ENCODE results near the gene CMYA5.

- TF ChIP-seq PAX5 (IDR thresholded peaks at IDR 0.05; ENCODE audit: insufficient read depth, low read length, severe bottlenecking) (no peak), POLR2AphosphoS5 (IDR thresholded peaks at IDR 0.05; ENCODE audit: low read depth, low read length) (no peak), TAF1 (IDR thresholded peaks at IDR 0.05; ENCODE audit: low read depth, low read length) (no peak)
Measured at GRCh38 chr5:79729679-79730078, 40.0 kb downstream of the CMYA5 start.
